HepG2 (cell line): ENCODE data around the gene IGLON5. TPM values are rescaled to one million over a fixed set of nuclear protein-coding genes. Genes with fewer than 3 reads are reported as not detected.

ENCODE experiments used
- AFF4 ChIP-seq: sonication (generic); formaldehyde crosslinking; IDR thresholded peaks from 2 replicates; pipeline ENCODE4 v1.4.0; 2020; ENCODE audit warnings: missing genetic modification reagents
- BCL6 ChIP-seq: IDR thresholded peaks from 2 replicates; pipeline ENCODE4 v1.6.1; 2016; ENCODE audit warnings: missing genetic modification reagents, missing compliant biosample characterization
- GMEB1 ChIP-seq: sonication (generic); formaldehyde crosslinking; IDR thresholded peaks from 2 replicates; pipeline ENCODE4 v1.5.1; 2020; ENCODE audit warnings: missing genetic modification reagents, mild to moderate bottlenecking, borderline replicate concordance
- HES4 ChIP-seq: sonication (generic); formaldehyde crosslinking; IDR thresholded peaks from 2 replicates; pipeline ENCODE4 v1.9.0; 2021; ENCODE audit warnings: mild to moderate bottlenecking, missing genetic modification reagents, borderline replicate concordance
- HOXA5 ChIP-seq: sonication (generic); formaldehyde crosslinking; IDR thresholded peaks from 2 replicates; pipeline ENCODE4 v1.4.0; 2020; ENCODE audit warnings: missing genetic modification reagents
- MTF1 ChIP-seq: sonication (generic); formaldehyde crosslinking; IDR thresholded peaks from 2 replicates; pipeline ENCODE4 v1.5.0; 2020; ENCODE audit warnings: missing genetic modification reagents
- POGK ChIP-seq: sonication (generic); formaldehyde crosslinking; conservative IDR thresholded peaks from 2 replicates; pipeline ENCODE4 v1.8.0; 2022; ENCODE audit warnings: mild to moderate bottlenecking, moderate library complexity, missing genetic modification reagents
- POLR2AphosphoS2 ChIP-seq: IDR thresholded peaks from 2 replicates; pipeline ENCODE4 v1.6.1; 2011; ENCODE audit warnings: low read depth, low read length, improper control_type of control experiment
- RBFOX2 ChIP-seq: fragments of 200-400 bp; formaldehyde crosslinking; IDR thresholded peaks from 2 replicates; pipeline ENCODE4 v1.6.1; 2017; ENCODE audit warnings: low read depth, mild to moderate bottlenecking, low read length
- RBM22 ChIP-seq: fragments of 200-400 bp; formaldehyde crosslinking; optimal IDR thresholded peaks from 2 replicates; pipeline ENCODE3; 2017; ENCODE audit warnings: mild to moderate bottlenecking, low read length, moderate library complexity
- RCOR2 ChIP-seq: IDR thresholded peaks from 2 replicates; pipeline ENCODE4 v1.6.1; 2016; ENCODE audit warnings: missing biosample characterization, missing genetic modification reagents
- RFX3 ChIP-seq: IDR thresholded peaks from 2 replicates; pipeline ENCODE4 v1.6.1; 2016; ENCODE audit warnings: missing biosample characterization, missing genetic modification reagents
- SMC3 ChIP-seq: IDR thresholded peaks from 2 replicates; pipeline ENCODE4 v1.6.1; 2011; ENCODE audit warnings: low read length, improper control_type of control experiment
- SP2 ChIP-seq: sonication (generic); formaldehyde crosslinking; IDR thresholded peaks from 2 replicates; pipeline ENCODE4 v1.5.1; 2020; ENCODE audit warnings: mild to moderate bottlenecking, missing genetic modification reagents
- TGIF2 ChIP-seq: IDR thresholded peaks from 2 replicates; pipeline ENCODE4 v1.6.1; 2016; ENCODE audit warnings: control low read depth, missing compliant biosample characterization
- THAP8 ChIP-seq: sonication (generic); formaldehyde crosslinking; IDR thresholded peaks from 2 replicates; pipeline ENCODE4 v1.5.1; 2020; ENCODE audit warnings: missing genetic modification reagents, mild to moderate bottlenecking, borderline replicate concordance
- XRCC5 ChIP-seq: fragments of 200-400 bp; formaldehyde crosslinking; optimal IDR thresholded peaks from 2 replicates; pipeline ENCODE3; 2017; ENCODE audit warnings: mild to moderate bottlenecking, low read length
- ZNF543 ChIP-seq: sonication (generic); formaldehyde crosslinking; IDR thresholded peaks from 2 replicates; pipeline ENCODE4 v1.4.0; 2020; ENCODE audit warnings: mild to moderate bottlenecking, missing genetic modification reagents
- ZNF614 ChIP-seq: IDR thresholded peaks from 2 replicates; pipeline ENCODE4 v1.6.1; 2018; ENCODE audit warnings: missing biosample characterization, missing genetic modification reagents, inconsistent platforms, borderline replicate concordance
- ZNF629 ChIP-seq: sonication (generic); formaldehyde crosslinking; conservative IDR thresholded peaks from 2 replicates; pipeline ENCODE4 v1.5.0; 2020; ENCODE audit warnings: missing genetic modification reagents
- ZNF784 ChIP-seq: sonication (generic); formaldehyde crosslinking; IDR thresholded peaks from 2 replicates; pipeline ENCODE4 v1.5.1; 2020; ENCODE audit warnings: missing genetic modification reagents, mild to moderate bottlenecking, borderline replicate concordance
- polyA plus RNA-seq, 8 experiments: library from polyadenylated mRNA; depleted of rRNA in 3 of 8; stranded (reverse) in 7 of 8; unstranded in 1 of 8; fragments of >200 nt; fragmentation: Illumina TruSeq in 4 of 8; extraction: Trizol in 4 of 8; gene quantifications; 2 replicates each; pipeline versions ENCODE4 v1.2.1 to v1.2.3, GENCODE V29; 2011 to 2016; ENCODE audit warnings: low read depth in 4 of 8, missing spikeins in 1 of 8, mixed read lengths in 1 of 8; ENCODE audit not compliant: insufficient read depth in 1 of 8
- total RNA-seq, 5 experiments: library from RNA; depleted of rRNA; stranded (reverse); fragments of >200 nt; fragmentation: Illumina TruSeq; extraction: Trizol; gene quantifications; 2 replicates each; pipeline ENCODE4 v1.2.3, GENCODE V29; 2016; ENCODE audit warnings: low read depth in 1 of 5

Gene IGLON5
- total and polyA plus RNA-seq, 2 of the 13 experiments (the other 11 are each of a cell fraction or from before 2014, with no cell fraction given), result 0.04 to 5.7 TPM

GRCh38 chr19:51356159-51356801, 44.8 kb downstream of the IGLON5 start (continued):
- TF ChIP-seq POGK (CRISPR knock-in tag), result no peak
- TF ChIP-seq ZNF543 (CRISPR knock-in tag), result 0 out of 2 replicates have a peak, but pooled peaks have one; percentile 31
- no peak for TF ChIP-seq SMC3
- TF ChIP-seq HES4, result no peak
- TF ChIP-seq GMEB1 (CRISPR knock-in tag), result no peak
- TF ChIP-seq RCOR2 (CRISPR knock-in tag), result peak; percentile 91
- no peak for TF ChIP-seq AFF4 (CRISPR knock-in tag)
- no peak for TF ChIP-seq POLR2AphosphoS2
- peak; percentile 22 for TF ChIP-seq RBM22
- no peak for TF ChIP-seq TGIF2
- TF ChIP-seq THAP8 (CRISPR knock-in tag), result no peak
- no peak for TF ChIP-seq HOXA5 (CRISPR knock-in tag)
- TF ChIP-seq BCL6 (CRISPR knock-in tag), result peak; percentile 87
- TF ChIP-seq ZNF629 (CRISPR knock-in tag), result peak; percentile 43
- TF ChIP-seq ZNF784, result no peak
- no peak for TF ChIP-seq MTF1 (CRISPR knock-in tag)
- TF ChIP-seq XRCC5, result peak; percentile 15
- 0 out of 2 replicates have a peak, but pooled peaks have one; percentile 26 for TF ChIP-seq RBFOX2
- 0 out of 2 replicates have a peak, but pooled peaks have one; percentile 24 for TF ChIP-seq ZNF614
- TF ChIP-seq RFX3, result no peak
- TF ChIP-seq SP2 (CRISPR knock-in tag), result no peak
